Measurements from ENCODE around the gene ASB3.
"Not testable (repeated sequence)": the region's sequence is repeated elsewhere in the genome, so short reads cannot be mapped to it uniquely, and the experiment has no call there.

The ASB3 gene

DNA sequence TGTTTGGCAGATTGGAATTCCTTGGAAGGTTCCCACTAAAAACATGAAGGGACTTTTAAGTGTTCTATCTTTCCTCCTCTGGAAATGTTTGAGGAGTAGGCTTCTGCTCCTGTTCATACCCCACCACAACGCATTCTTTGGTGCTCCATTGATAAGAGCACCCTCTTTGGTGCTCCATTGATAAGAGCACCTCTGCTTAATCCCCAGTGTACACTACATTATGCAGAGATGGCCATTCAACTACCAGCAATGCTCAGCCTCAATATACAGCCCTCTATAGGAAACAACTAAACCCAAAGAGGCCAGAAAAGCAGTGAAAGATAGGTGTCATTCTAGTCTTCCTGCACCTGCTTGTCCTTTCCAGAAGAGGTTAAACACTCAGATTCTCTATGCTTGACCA lies 21.0 kb downstream of the ASB3 start:
- H3K27me3 ChIP-seq (ENCODE audit: control insufficient read depth in 1 of 2, insufficient read depth in 2 of 2, low read length in 2 of 2): no peaks in the 10 kb centered on the region
- H3K4me3 ChIP-seq (ENCODE audit: low read length in 2 of 2): no peak overlapping the region
- no peak overlapping the region for H3K27ac ChIP-seq (ENCODE audit: low read length)
- no peaks in the 10 kb centered on the region for H3K9me3 ChIP-seq (ENCODE audit: control insufficient read depth in 2 of 2, low read length in 2 of 2)
- peaks cover 3% of the 10 kb centered on the region in 2 donors for H3K36me3 ChIP-seq (ENCODE audit: control insufficient read depth in 2 of 2, insufficient read depth in 2 of 2, low read length in 2 of 2)
- H3K4me1 ChIP-seq (ENCODE audit: control insufficient read depth, insufficient read depth, low read length): peaks cover 5% of the 10 kb centered on the region
- H3K9ac ChIP-seq (ENCODE audit: low read length in 2 of 2): no peak overlapping the region

DNA sequence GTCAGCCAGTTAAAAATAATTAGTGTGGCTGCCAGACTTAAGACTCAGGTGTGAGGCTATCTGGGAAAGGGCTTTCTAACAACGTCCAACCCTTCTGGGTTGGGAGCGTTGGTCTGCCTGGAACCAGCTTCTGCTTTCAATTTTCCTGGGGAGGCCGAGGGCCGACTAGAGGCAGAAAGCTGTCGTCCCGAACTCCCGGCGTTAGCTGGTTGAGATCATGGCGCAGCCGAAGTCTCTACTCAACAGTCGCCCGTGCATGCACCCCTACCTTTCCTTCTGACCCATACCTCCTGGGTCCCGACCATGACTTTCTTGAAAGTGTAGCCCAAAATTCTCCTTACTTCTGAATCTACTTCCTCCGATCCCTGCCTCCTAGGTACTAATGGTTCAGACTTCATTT lies 29.5 kb downstream of the ASB3 start:
- H3K27ac ChIP-seq (ENCODE audit: low read length); H3K4me1 ChIP-seq (ENCODE audit: control insufficient read depth, insufficient read depth, low read length); H3K27me3 ChIP-seq (ENCODE audit: control insufficient read depth in 1 of 2, insufficient read depth in 2 of 2, low read length in 2 of 2); H3K36me3 ChIP-seq (ENCODE audit: control insufficient read depth in 2 of 2, insufficient read depth in 2 of 2, low read length in 2 of 2); H3K9ac ChIP-seq (ENCODE audit: low read length in 2 of 2); H3K9me3 ChIP-seq (ENCODE audit: control insufficient read depth in 2 of 2, low read length in 2 of 2); H3K4me3 ChIP-seq (ENCODE audit: low read length in 2 of 2): not testable (repeated sequence)

DNA sequence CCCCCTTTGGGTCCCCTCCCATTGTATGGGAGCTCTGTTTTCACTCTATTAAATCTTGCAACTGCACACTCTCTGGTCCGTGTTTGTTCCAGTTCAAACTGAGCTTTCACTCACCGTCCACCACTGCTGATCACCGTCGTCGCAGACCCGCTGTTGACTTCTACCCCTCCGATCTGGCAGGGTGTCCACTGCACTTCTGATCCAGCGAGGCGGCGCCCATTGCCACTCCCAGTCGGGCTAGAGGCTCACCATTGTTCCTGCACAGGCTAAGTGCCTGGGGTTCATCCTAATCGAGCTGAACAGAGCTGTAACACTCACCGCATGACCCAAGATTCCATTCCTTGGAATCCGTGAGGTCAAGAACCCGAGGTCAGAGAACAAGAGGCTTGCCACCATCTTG lies 30.1 kb downstream of the ASB3 start:
- no peak overlapping the region for H3K27ac ChIP-seq (ENCODE audit: low read length)
- H3K9me3 ChIP-seq (ENCODE audit: control insufficient read depth in 2 of 2, low read length in 2 of 2): no peaks in the 10 kb centered on the region
- no peaks in the 10 kb centered on the region for H3K27me3 ChIP-seq (ENCODE audit: control insufficient read depth in 1 of 2, insufficient read depth in 2 of 2, low read length in 2 of 2)
- H3K36me3 ChIP-seq (ENCODE audit: control insufficient read depth in 2 of 2, insufficient read depth in 2 of 2, low read length in 2 of 2): peaks cover 3 to 6% of the 10 kb centered on the region in 2 donors
- no peaks in the 10 kb centered on the region for H3K4me1 ChIP-seq (ENCODE audit: control insufficient read depth, insufficient read depth, low read length)
- H3K4me3 ChIP-seq (ENCODE audit: low read length in 2 of 2): no peak overlapping the region
- no peak overlapping the region for H3K9ac ChIP-seq (ENCODE audit: low read length in 2 of 2)

DNA sequence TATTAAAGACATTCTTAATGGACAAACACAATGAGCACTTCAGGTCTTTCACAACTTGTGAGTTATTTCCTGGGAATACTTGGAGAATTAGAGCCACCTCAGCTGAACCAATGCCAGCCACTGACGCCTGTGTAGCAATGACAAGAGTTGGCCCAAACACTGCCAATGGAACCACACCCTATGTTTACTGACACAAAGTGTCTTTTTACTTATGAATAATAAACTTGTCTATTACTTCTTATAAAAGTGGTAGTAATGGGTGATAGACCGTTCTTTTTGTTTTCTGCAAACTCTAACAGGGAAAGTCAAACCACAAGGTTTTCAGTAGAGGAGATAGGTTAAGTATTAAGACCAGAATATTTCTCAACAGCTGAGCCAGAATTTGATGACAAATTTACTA lies 31.6 kb downstream of the ASB3 start:
- H3K9me3 ChIP-seq (ENCODE audit: control insufficient read depth in 2 of 2, low read length in 2 of 2): no peaks in the 10 kb centered on the region
- no peak overlapping the region for H3K9ac ChIP-seq (ENCODE audit: low read length in 2 of 2)
- H3K27me3 ChIP-seq (ENCODE audit: control insufficient read depth in 1 of 2, insufficient read depth in 2 of 2, low read length in 2 of 2): no peaks in the 10 kb centered on the region
- H3K4me1 ChIP-seq (ENCODE audit: control insufficient read depth, insufficient read depth, low read length): no peaks in the 10 kb centered on the region
- no peak overlapping the region for H3K4me3 ChIP-seq (ENCODE audit: low read length in 2 of 2)
- H3K27ac ChIP-seq (ENCODE audit: low read length): no peak overlapping the region
- H3K36me3 ChIP-seq (ENCODE audit: control insufficient read depth in 2 of 2, insufficient read depth in 2 of 2, low read length in 2 of 2): peaks cover 3 to 6% of the 10 kb centered on the region in 2 donors

DNA sequence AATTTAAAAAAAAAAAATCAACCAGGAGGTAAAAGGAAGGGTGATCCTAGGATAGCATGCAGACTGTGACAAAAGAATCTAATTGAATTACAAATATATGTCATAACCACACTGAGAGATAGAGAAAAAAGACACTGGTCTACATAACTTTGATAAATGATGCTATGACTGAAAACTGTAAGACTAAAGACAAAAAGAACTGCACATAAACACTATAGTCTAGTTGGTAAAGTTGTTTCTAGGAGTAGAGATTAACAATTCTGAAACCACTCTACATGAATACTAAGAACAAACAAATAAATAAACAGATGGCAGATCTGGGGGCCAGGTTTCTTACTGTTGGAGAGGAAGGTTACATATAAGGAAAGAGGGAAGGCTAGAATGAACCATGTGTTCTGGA lies 33.7 kb downstream of the ASB3 start:
- no peaks in the 10 kb centered on the region for H3K27me3 ChIP-seq (ENCODE audit: control insufficient read depth in 1 of 2, insufficient read depth in 2 of 2, low read length in 2 of 2)
- no peak overlapping the region for H3K9ac ChIP-seq (ENCODE audit: low read length in 2 of 2)
- no peaks in the 10 kb centered on the region for H3K4me1 ChIP-seq (ENCODE audit: control insufficient read depth, insufficient read depth, low read length)
- H3K36me3 ChIP-seq (ENCODE audit: control insufficient read depth in 2 of 2, insufficient read depth in 2 of 2, low read length in 2 of 2): peaks cover 3 to 6% of the 10 kb centered on the region in 2 donors
- H3K27ac ChIP-seq (ENCODE audit: low read length): no peak overlapping the region
- no peak overlapping the region for H3K4me3 ChIP-seq (ENCODE audit: low read length in 2 of 2)
- H3K9me3 ChIP-seq (ENCODE audit: control insufficient read depth in 2 of 2, low read length in 2 of 2): no peaks in the 10 kb centered on the region

DNA sequence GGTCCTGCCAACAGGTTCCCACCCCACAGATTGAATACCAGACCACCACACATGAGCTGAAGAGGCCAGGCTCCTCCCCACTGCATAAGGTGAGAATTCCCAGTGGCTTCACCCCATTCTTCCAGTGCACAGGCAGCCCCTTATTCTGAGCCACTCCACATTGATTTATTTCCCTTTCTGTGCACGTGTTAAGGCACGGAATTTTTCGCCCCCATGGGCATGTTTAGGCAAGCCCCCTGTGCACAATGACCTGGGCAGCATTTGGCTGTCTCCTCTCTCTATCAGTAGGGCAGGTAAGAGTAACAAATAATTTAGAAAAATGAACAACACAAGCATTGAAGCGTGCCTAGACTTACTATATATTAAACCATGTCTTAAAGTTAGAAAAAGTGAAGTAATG lies 34.4 kb downstream of the ASB3 start:
- Histone ChIP-seq H3K27me3 (ENCODE audit: control insufficient read depth in 1 of 2, insufficient read depth in 2 of 2, low read length in 2 of 2) (no peaks in the 10 kb centered on the region), H3K9me3 (ENCODE audit: control insufficient read depth in 2 of 2, low read length in 2 of 2) (no peaks in the 10 kb centered on the region), H3K27ac (ENCODE audit: low read length) (no peak overlapping the region), H3K36me3 (ENCODE audit: control insufficient read depth in 2 of 2, insufficient read depth in 2 of 2, low read length in 2 of 2) (peaks cover 4 to 5% of the 10 kb centered on the region in 2 donors), H3K4me1 (ENCODE audit: control insufficient read depth, insufficient read depth, low read length) (no peaks in the 10 kb centered on the region), H3K4me3 (ENCODE audit: low read length in 2 of 2) (no peak overlapping the region), H3K9ac (ENCODE audit: low read length in 2 of 2) (no peak overlapping the region)

DNA sequence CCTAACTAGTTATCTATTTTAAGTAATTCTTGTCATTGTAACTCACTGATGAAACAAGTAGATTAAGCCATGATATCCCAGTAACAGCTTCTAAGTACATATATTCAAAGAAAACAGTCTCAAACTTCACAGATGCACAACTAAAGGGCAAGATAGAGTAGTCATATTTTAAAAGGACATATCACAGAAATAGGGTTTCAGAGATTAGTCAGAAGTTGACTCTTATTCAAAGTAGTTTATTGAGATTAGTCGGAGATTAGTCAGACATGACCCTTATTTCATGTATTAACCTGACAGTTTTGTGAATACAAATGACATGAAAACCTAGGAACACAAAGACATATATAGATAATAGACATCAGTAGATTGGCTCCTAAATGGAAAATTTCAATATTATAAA lies 35.0 kb downstream of the ASB3 start:
- peaks cover 0 to 5% of the 10 kb centered on the region in 2 donors for H3K36me3 ChIP-seq (ENCODE audit: control insufficient read depth in 2 of 2, insufficient read depth in 2 of 2, low read length in 2 of 2)
- H3K4me1 ChIP-seq (ENCODE audit: control insufficient read depth, insufficient read depth, low read length): no peaks in the 10 kb centered on the region
- H3K9me3 ChIP-seq (ENCODE audit: control insufficient read depth in 2 of 2, low read length in 2 of 2): no peaks in the 10 kb centered on the region
- no peak overlapping the region for H3K27ac ChIP-seq (ENCODE audit: low read length)
- H3K9ac ChIP-seq (ENCODE audit: low read length in 2 of 2): no peak overlapping the region
- H3K4me3 ChIP-seq (ENCODE audit: low read length in 2 of 2): no peak overlapping the region
- H3K27me3 ChIP-seq (ENCODE audit: control insufficient read depth in 1 of 2, insufficient read depth in 2 of 2, low read length in 2 of 2): no peaks in the 10 kb centered on the region

DNA sequence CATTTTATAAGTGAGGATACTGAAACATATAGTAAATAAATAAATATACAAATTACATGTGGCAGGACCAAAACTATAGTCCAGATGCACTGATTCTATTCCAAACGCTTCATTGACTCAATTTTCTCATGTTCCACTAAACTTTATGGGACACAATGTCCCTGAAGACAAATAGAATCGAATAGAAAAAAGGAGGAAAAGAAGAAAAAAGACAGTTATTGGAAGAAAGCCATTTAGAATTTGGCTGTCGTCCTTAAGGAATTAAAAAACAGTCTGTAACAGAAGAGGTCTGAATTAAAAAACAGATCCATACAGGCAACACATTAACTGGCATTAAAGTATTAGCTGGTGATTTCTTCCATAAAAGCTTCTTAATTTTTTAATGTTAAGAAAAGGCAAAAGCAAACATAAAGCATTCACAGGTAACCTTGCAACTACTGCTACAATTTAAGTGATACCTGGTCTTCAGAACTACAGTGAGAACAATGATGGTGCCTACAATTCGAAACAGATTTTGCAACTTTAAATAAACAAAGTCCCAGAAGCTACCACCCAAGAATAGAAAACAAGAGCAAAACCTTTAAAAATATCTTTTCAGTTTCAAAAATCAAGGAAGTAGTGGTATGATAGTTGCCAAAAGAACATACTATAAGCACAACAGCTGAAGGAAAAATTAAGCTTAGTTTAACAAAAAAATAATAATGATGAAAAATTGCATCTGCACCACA lies 36.5 kb downstream of the ASB3 start:
- H3K4me1 ChIP-seq (ENCODE audit: control insufficient read depth, insufficient read depth, low read length): no peaks in the 10 kb centered on the region
- H3K4me3 ChIP-seq (ENCODE audit: low read length in 2 of 2): no peak overlapping the region
- no peak overlapping the region for H3K9ac ChIP-seq (ENCODE audit: low read length in 2 of 2)
- H3K36me3 ChIP-seq (ENCODE audit: control insufficient read depth in 2 of 2, insufficient read depth in 2 of 2, low read length in 2 of 2): peaks cover 0 to 2% of the 10 kb centered on the region in 2 donors
- no peaks in the 10 kb centered on the region for H3K9me3 ChIP-seq (ENCODE audit: control insufficient read depth in 2 of 2, low read length in 2 of 2)
- no peaks in the 10 kb centered on the region for H3K27me3 ChIP-seq (ENCODE audit: control insufficient read depth in 1 of 2, insufficient read depth in 2 of 2, low read length in 2 of 2)
- no peak overlapping the region for H3K27ac ChIP-seq (ENCODE audit: low read length)

DNA sequence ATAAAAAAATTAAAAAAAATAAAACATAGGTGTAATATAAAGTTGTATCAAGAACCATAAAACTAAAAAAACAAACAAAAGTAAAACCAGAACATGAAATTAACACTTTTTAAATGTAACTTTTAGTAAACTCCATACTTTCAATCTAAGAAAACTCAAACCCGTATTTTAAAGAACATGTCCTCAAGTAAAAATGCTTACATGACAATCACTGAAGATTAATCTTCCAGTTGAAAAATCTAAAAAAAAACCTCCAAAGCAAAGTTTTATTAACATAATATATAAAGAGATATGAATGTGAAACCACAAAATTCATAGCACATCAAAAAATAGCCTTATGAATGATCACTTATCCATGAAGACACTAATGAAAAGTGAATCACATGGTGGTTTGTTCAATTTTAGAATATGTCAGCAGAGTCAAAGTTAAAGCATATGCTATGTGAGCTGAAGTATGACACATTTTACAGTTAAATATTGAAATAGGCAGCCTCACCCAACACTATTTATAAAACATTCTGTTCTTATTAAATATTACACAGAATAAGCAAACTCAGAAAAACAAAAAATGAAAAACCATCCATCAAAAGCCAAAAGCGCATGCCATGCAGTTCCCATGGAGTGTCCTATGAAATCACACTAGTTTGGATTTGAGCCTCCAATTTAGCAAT lies 42.2 kb downstream of the ASB3 start:
- Histone ChIP-seq H3K36me3 (ENCODE audit: control insufficient read depth in 2 of 2, insufficient read depth in 2 of 2, low read length in 2 of 2) (peaks cover 0 to 2% of the 10 kb centered on the region in 2 donors), H3K4me3 (ENCODE audit: low read length in 2 of 2) (no peak overlapping the region), H3K9ac (ENCODE audit: low read length in 2 of 2) (no peak overlapping the region), H3K27ac (ENCODE audit: low read length) (no peak overlapping the region), H3K27me3 (ENCODE audit: control insufficient read depth in 1 of 2, insufficient read depth in 2 of 2, low read length in 2 of 2) (no peaks in the 10 kb centered on the region), H3K9me3 (ENCODE audit: control insufficient read depth in 2 of 2, low read length in 2 of 2) (no peaks in the 10 kb centered on the region), H3K4me1 (ENCODE audit: control insufficient read depth, insufficient read depth, low read length) (no peaks in the 10 kb centered on the region)

DNA sequence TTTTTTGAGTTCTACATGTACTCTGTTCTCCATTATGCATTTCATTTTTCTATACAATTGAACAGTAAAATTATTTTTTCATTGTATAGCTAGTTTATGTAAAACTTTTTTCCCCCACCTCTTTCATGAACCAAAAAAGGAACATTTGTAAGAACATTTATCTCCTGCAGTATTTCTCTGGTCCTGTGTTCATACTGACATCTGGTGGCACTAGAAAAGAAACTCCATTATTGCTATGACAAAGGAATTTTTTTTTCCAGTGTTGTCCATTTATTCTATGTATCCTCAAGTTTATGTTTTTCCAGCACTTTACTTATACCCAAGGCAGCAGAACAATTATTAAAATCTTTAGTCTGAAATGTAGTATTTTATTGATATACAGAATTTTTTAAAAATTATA lies 46.6 kb downstream of the ASB3 start:
- Histone ChIP-seq H3K4me1 (ENCODE audit: control insufficient read depth, insufficient read depth, low read length) (no peaks in the 10 kb centered on the region), H3K9ac (ENCODE audit: low read length in 2 of 2) (no peak overlapping the region), H3K9me3 (ENCODE audit: control insufficient read depth in 2 of 2, low read length in 2 of 2) (no peaks in the 10 kb centered on the region), H3K27me3 (ENCODE audit: control insufficient read depth in 1 of 2, insufficient read depth in 2 of 2, low read length in 2 of 2) (no peaks in the 10 kb centered on the region), H3K36me3 (ENCODE audit: control insufficient read depth in 2 of 2, insufficient read depth in 2 of 2, low read length in 2 of 2) (no peaks in the 10 kb centered on the region), H3K4me3 (ENCODE audit: low read length in 2 of 2) (no peak overlapping the region), H3K27ac (ENCODE audit: low read length) (no peak overlapping the region)

DNA sequence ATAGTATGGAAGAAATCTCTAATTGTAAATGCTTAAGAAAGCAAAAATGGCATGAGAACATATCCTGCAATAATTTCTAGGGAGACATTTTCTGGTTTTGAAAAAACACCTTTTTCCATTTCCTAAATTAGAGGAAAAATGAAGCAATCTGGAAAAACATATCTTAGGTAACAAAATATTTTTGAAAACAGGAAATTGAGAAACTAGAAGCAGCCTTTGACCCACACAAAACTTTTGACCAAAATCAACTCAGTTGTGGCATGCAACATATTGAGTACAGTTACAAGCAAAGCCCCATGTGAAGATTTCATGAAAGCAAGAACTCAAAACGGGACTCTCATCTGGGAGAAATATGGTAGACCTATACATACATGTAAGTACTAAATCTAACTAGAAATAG lies 47.7 kb downstream of the ASB3 start:
- Histone ChIP-seq H3K9me3 (ENCODE audit: control insufficient read depth in 2 of 2, low read length in 2 of 2) (no peaks in the 10 kb centered on the region), H3K36me3 (ENCODE audit: control insufficient read depth in 2 of 2, insufficient read depth in 2 of 2, low read length in 2 of 2) (no peaks in the 10 kb centered on the region), H3K27ac (ENCODE audit: low read length) (no peak overlapping the region), H3K9ac (ENCODE audit: low read length in 2 of 2) (no peak overlapping the region), H3K4me3 (ENCODE audit: low read length in 2 of 2) (no peak overlapping the region), H3K27me3 (ENCODE audit: control insufficient read depth in 1 of 2, insufficient read depth in 2 of 2, low read length in 2 of 2) (no peaks in the 10 kb centered on the region), H3K4me1 (ENCODE audit: control insufficient read depth, insufficient read depth, low read length) (no peaks in the 10 kb centered on the region)
